Mesenchymal stem cell (in vitro differentiated cells and primary cell): ENCODE results near the gene ADGRA3.

Source experiments
- DNase-seq: peaks from one replicate; pipeline ENCODE4 v3.0.0-alpha.2; 2013
- H2AFZ ChIP-seq: one replicate; pipeline ENCODE4 v1.6.1; 2013; ENCODE audit warnings: low read depth, mild to moderate bottlenecking, control low read depth, inconsistent platforms, low read length, moderate library complexity
- H2AK5ac ChIP-seq: 2 replicates; pipeline ENCODE4 v1.6.1; 2013; ENCODE audit warnings: low read length, moderate library complexity, mild to moderate bottlenecking, inconsistent platforms; ENCODE audit not compliant: severe bottlenecking
- H2BK120ac ChIP-seq: one replicate; pipeline ENCODE4 v1.6.1; 2013; ENCODE audit warnings: low read depth, mild to moderate bottlenecking, inconsistent platforms, low read length, moderate library complexity
- H2BK12ac ChIP-seq, 2 experiments: one replicate each; pipeline ENCODE4 v1.6.1; 2013; ENCODE audit warnings: inconsistent platforms in 2 of 2, low read length in 2 of 2, mild to moderate bottlenecking in 2 of 2, moderate library complexity in 2 of 2, control low read depth in 1 of 2
- H2BK15ac ChIP-seq: one replicate; pipeline ENCODE4 v1.6.1; 2013; ENCODE audit warnings: mild to moderate bottlenecking, low read depth, inconsistent platforms; ENCODE audit not compliant: poor library complexity, severe bottlenecking
- H2BK5ac ChIP-seq: 2 replicates; pipeline ENCODE4 v1.6.1; 2013; ENCODE audit warnings: low read depth, mild to moderate bottlenecking, low read length, control low read depth, inconsistent platforms; ENCODE audit not compliant: poor library complexity, severe bottlenecking
- H3K14ac ChIP-seq, 2 experiments: one replicate each; pipeline ENCODE4 v1.6.1; 2013; ENCODE audit warnings: inconsistent platforms in 2 of 2, low read length in 2 of 2, control low read depth in 1 of 2, mild to moderate bottlenecking in 1 of 2, moderate library complexity in 1 of 2
- H3K18ac ChIP-seq, 2 experiments: one replicate each; pipeline ENCODE4 v1.6.1; 2013; ENCODE audit warnings: inconsistent platforms in 2 of 2, low read length in 2 of 2, control low read depth in 1 of 2, low read depth in 1 of 2, mild to moderate bottlenecking in 1 of 2
- H3K23ac ChIP-seq, 2 experiments: one replicate each; pipeline ENCODE4 v1.6.1; 2013; ENCODE audit warnings: inconsistent platforms in 2 of 2, low read length in 2 of 2, mild to moderate bottlenecking in 2 of 2, moderate library complexity in 2 of 2, control low read depth in 1 of 2
- H3K27ac ChIP-seq: 2 replicates; pipeline ENCODE4 v1.5.1; 2013; ENCODE audit warnings: mild to moderate bottlenecking, moderate library complexity, low read length, control low read depth, inconsistent platforms; ENCODE audit not compliant: poor library complexity, severe bottlenecking
- H3K27me3 ChIP-seq, 2 experiments: 2 replicates each; pipeline versions ENCODE4 v1.6.1 to v1.7.0; 2013; ENCODE audit warnings: low read length in 2 of 2, mild to moderate bottlenecking in 2 of 2, moderate library complexity in 2 of 2, control low read depth in 1 of 2, inconsistent platforms in 1 of 2; ENCODE audit not compliant: control insufficient read depth in 1 of 2, insufficient read depth in 1 of 2
- H3K36me3 ChIP-seq, 2 experiments: 2 replicates each; pipeline versions ENCODE4 v1.6.1 to v1.7.0; 2013; ENCODE audit warnings: low read length in 2 of 2, control low read depth in 1 of 2, inconsistent platforms in 1 of 2, low read depth in 1 of 2, mild to moderate bottlenecking in 1 of 2; ENCODE audit not compliant: insufficient read depth in 2 of 2, control insufficient read depth in 1 of 2
- H3K4ac ChIP-seq, 2 experiments: one replicate each; pipeline ENCODE4 v1.6.1; 2013; ENCODE audit warnings: inconsistent platforms in 2 of 2, low read length in 2 of 2, mild to moderate bottlenecking in 2 of 2, moderate library complexity in 2 of 2, control low read depth in 1 of 2, low read depth in 1 of 2
- H3K4me1 ChIP-seq: 2 replicates; pipeline ENCODE4 v1.6.1; 2013; ENCODE audit warnings: low read depth, low read length, control low read depth; ENCODE audit not compliant: control insufficient read depth, insufficient read depth
- H3K4me2 ChIP-seq: 2 replicates; pipeline ENCODE4 v1.6.1; 2013; ENCODE audit warnings: low read length, mild to moderate bottlenecking, inconsistent platforms; ENCODE audit not compliant: poor library complexity, severe bottlenecking
- H3K4me3 ChIP-seq, 2 experiments: 2 replicates each; pipeline versions ENCODE4 v1.5.1 to v1.7.0; 2013; ENCODE audit warnings: low read length in 2 of 2, mild to moderate bottlenecking in 2 of 2, control low read depth in 1 of 2, low read depth in 1 of 2; ENCODE audit not compliant: insufficient read depth in 1 of 2
- H3K79me1 ChIP-seq: replicated peaks from 2 replicates; pipeline ENCODE4 v1.6.1; 2013; ENCODE audit warnings: mild to moderate bottlenecking, control low read depth, low read length, inconsistent platforms; ENCODE audit not compliant: poor library complexity, severe bottlenecking
- H3K9ac ChIP-seq: 2 replicates; pipeline ENCODE4 v1.7.0; 2013; ENCODE audit warnings: mild to moderate bottlenecking, low read length, moderate library complexity
- H3K9me3 ChIP-seq: 2 replicates; pipeline ENCODE4 v1.7.0; 2013; ENCODE audit warnings: mild to moderate bottlenecking, low read length; ENCODE audit not compliant: control insufficient read depth
- H4K8ac ChIP-seq: one replicate; pipeline ENCODE4 v1.6.1; 2013; ENCODE audit warnings: inconsistent platforms, mild to moderate bottlenecking, low read length, moderate library complexity
- H4K91ac ChIP-seq: one replicate; pipeline ENCODE4 v1.6.1; 2013; ENCODE audit warnings: mild to moderate bottlenecking, low read length, inconsistent platforms
- WGBS: methylation state at CpG from one replicate; pipeline ENCODE4 v1.1.7; 2013; ENCODE audit warnings: mixed read lengths; 5-methylcytosine and 5-hydroxymethylcytosine counted together

Gene ADGRA3

GRCh38 chr4:22456291-22456690 is 59.6 kb downstream of the ADGRA3 start:
- Histone ChIP-seq H3K79me1 (peaks cover 7% of the 10 kb centered on the region), H2BK12ac (no peak overlapping the region), H3K27ac (no peak overlapping the region), H3K4ac (no peak overlapping the region), H2AFZ (no peak overlapping the region), H3K27me3 (no peaks in the 10 kb centered on the region), H3K4me1 (no peaks in the 10 kb centered on the region), H2BK15ac (no peak overlapping the region), H2AK5ac (no peak overlapping the region), H3K23ac (no peak overlapping the region), H3K4me3 (no peak overlapping the region), H4K91ac (no peak overlapping the region), H3K18ac (no peak overlapping the region), H3K36me3 (peaks cover 0 to 6% of the 10 kb centered on the region in 2 experiments), H3K14ac (no peak overlapping the region), H3K9me3 (no peaks in the 10 kb centered on the region), H2BK5ac (no peak overlapping the region), H3K9ac (no peak overlapping the region), H4K8ac (no peak overlapping the region), H2BK120ac (no peak overlapping the region), H3K4me2 (no peak overlapping the region)
- DNase-seq = no peak
- 99% methylated on average over 3 of the region's 3 CpGs for WGBS

GRCh38 chr4:22454955-22455354 is 60.9 kb downstream of the ADGRA3 start:
- H3K18ac ChIP-seq = no peak overlapping the region
- H2BK5ac ChIP-seq = no peak overlapping the region
- no peak overlapping the region for H2BK120ac ChIP-seq
- no peak overlapping the region for H2BK15ac ChIP-seq
- H4K91ac ChIP-seq = no peak overlapping the region
- H3K4me1 ChIP-seq = no peaks in the 10 kb centered on the region
- H3K79me1 ChIP-seq = peaks cover 4% of the 10 kb centered on the region
- H2AFZ ChIP-seq = no peak overlapping the region
- no peak overlapping the region for H3K4ac ChIP-seq
- H3K36me3 ChIP-seq = no peaks in the 10 kb centered on the region
- H3K9ac ChIP-seq = no peak overlapping the region
- no peaks in the 10 kb centered on the region for H3K27me3 ChIP-seq
- DNase-seq = no peak
- no peak overlapping the region for H3K23ac ChIP-seq
- no peak overlapping the region for H2AK5ac ChIP-seq
- H3K27ac ChIP-seq = no peak overlapping the region
- WGBS = 100% methylated on average over 3 of the region's 3 CpGs
- no peak overlapping the region for H3K14ac ChIP-seq
- H3K4me2 ChIP-seq = no peak overlapping the region
- no peak overlapping the region for H4K8ac ChIP-seq
- no peak overlapping the region for H3K4me3 ChIP-seq
- H3K9me3 ChIP-seq = no peaks in the 10 kb centered on the region
- no peak overlapping the region for H2BK12ac ChIP-seq

GRCh38 chr4:22454216-22454838 is 61.5 kb downstream of the ADGRA3 start:
- Histone ChIP-seq H3K9ac (no peak overlapping the region), H2BK5ac (no peak overlapping the region), H4K8ac (no peak overlapping the region), H3K4me2 (no peak overlapping the region), H3K9me3 (no peaks in the 10 kb centered on the region), H3K4me3 (no peak overlapping the region), H3K4ac (no peak overlapping the region), H2AK5ac (no peak overlapping the region), H3K23ac (no peak overlapping the region), H3K18ac (no peak overlapping the region), H3K27ac (no peak overlapping the region), H4K91ac (no peak overlapping the region), H2BK15ac (no peak overlapping the region), H2BK12ac (no peak overlapping the region), H3K79me1 (peaks cover 6% of the 10 kb centered on the region), H2BK120ac (no peak overlapping the region), H2AFZ (no peak overlapping the region), H3K36me3 (no peaks in the 10 kb centered on the region), H3K4me1 (no peaks in the 10 kb centered on the region), H3K27me3 (no peaks in the 10 kb centered on the region), H3K14ac (no peak overlapping the region)
- 96% methylated on average over 1 of the region's 3 CpGs for WGBS
- DNase-seq = no peak

DNA sequence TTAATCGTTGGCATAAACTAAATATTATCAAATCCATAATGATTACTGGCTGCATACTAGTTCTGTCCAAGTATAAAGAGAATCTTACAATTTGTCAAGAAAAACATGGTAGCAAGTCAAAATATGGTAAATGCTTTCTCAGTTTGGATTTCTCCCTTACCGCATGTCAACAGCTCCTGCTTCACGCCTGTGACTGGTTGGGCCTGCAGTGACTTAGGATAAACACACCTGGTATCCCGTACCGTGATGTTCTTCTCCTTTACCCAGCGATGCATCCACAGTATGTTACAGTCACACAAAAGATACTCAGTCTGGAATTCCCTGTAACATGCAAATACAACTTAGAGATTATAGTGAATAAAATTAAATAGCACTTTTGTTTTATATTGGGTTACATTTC is 71.1 kb downstream of the ADGRA3 start:
- Histone ChIP-seq H3K79me1 (peaks cover 6% of the 10 kb centered on the region), H3K4ac (no peak overlapping the region), H3K23ac (no peak overlapping the region), H3K18ac (no peak overlapping the region), H3K4me3 (no peak overlapping the region), H4K8ac (no peak overlapping the region), H3K4me1 (no peaks in the 10 kb centered on the region), H2BK120ac (no peak overlapping the region), H2BK15ac (no peak overlapping the region), H4K91ac (no peak overlapping the region), H2AK5ac (no peak overlapping the region), H3K4me2 (no peak overlapping the region), H3K36me3 (peaks cover 0 to 33% of the 10 kb centered on the region in 2 experiments), H2BK5ac (no peak overlapping the region), H3K27me3 (no peaks in the 10 kb centered on the region), H3K14ac (no peak overlapping the region), H3K27ac (no peak overlapping the region), H3K9ac (no peak overlapping the region), H2BK12ac (no peak overlapping the region), H2AFZ (no peak overlapping the region), H3K9me3 (no peaks in the 10 kb centered on the region)
- DNase-seq = no peak
- 100% methylated on average over 4 of the region's 6 CpGs for WGBS
